Suprapubic skin (tissue), 4 donors: Measurements from ENCODE around the gene CD300A.

Experiments
- EP300 ChIP-seq: sonication (generic); formaldehyde crosslinking; IDR thresholded peaks from one replicate; pipeline ENCODE4 v1.6.1; 2017; ENCODE audit warnings: antibody characterized with exemption
- POLR2A ChIP-seq, 2 donors: fragments of 450-650 bp; IDR thresholded peaks; one replicate each; pipeline ENCODE4 v1.6.1; 2017; ENCODE audit warnings: antibody characterized with exemption in 2 of 2, mild to moderate bottlenecking in 2 of 2, moderate library complexity in 2 of 2
- POLR2AphosphoS5 ChIP-seq, 3 donors: sonication (generic); formaldehyde crosslinking; IDR thresholded peaks; one replicate each; pipeline ENCODE4 v1.6.1; 2017; ENCODE audit warnings: antibody characterized with exemption in 3 of 3
- TF ChIP-seq, protein P1 (sequence below), 2 donors: fragments of 200-600 bp in 1 of 2; fragments of 450-650 bp in 1 of 2; sonication (generic) in 1 of 2; IDR thresholded peaks; one replicate each; pipeline ENCODE4 v1.5.1; 2016 to 2019; ENCODE audit warnings: antibody characterized with exemption in 2 of 2, mild to moderate bottlenecking in 1 of 2, moderate library complexity in 1 of 2

DNA sequence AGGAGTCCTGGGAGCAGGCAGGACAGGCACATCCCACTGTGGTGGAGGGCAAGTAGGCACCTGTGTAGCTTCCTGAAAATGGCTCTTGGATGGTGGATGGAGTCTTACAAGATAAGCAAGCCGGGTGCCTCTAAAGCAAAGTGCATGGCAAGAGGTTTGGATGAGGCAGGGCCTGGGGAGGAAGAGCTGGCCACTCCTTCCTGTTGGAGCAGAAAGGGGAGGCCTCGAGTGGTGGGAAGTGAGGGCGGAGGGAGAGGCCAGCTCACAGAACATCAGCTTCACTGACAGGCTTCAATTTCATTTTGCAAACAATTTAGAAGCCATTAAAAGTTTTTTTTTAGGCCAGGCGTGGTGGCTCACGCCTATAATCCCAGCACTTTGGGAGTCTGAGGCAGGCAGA, 31.0 kb downstream of the CD300A start:
- TF ChIP-seq, protein P1, sequence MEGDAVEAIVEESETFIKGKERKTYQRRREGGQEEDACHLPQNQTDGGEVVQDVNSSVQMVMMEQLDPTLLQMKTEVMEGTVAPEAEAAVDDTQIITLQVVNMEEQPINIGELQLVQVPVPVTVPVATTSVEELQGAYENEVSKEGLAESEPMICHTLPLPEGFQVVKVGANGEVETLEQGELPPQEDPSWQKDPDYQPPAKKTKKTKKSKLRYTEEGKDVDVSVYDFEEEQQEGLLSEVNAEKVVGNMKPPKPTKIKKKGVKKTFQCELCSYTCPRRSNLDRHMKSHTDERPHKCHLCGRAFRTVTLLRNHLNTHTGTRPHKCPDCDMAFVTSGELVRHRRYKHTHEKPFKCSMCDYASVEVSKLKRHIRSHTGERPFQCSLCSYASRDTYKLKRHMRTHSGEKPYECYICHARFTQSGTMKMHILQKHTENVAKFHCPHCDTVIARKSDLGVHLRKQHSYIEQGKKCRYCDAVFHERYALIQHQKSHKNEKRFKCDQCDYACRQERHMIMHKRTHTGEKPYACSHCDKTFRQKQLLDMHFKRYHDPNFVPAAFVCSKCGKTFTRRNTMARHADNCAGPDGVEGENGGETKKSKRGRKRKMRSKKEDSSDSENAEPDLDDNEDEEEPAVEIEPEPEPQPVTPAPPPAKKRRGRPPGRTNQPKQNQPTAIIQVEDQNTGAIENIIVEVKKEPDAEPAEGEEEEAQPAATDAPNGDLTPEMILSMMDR (IDR thresholded peaks at IDR 0.05), result no peak
- no peak for TF ChIP-seq POLR2AphosphoS5 (IDR thresholded peaks at IDR 0.05)
- no peak for TF ChIP-seq POLR2A (IDR thresholded peaks at IDR 0.05)
- TF ChIP-seq EP300, result no peak
